KG1 (cell line): ENCODE data around the gene MAP3K14.

Experiments used
- DNase-seq: peaks from one replicate; lab custom pipeline; 2025; lab: John Stamatoyannopoulos, UW

The MAP3K14 gene

DNA sequence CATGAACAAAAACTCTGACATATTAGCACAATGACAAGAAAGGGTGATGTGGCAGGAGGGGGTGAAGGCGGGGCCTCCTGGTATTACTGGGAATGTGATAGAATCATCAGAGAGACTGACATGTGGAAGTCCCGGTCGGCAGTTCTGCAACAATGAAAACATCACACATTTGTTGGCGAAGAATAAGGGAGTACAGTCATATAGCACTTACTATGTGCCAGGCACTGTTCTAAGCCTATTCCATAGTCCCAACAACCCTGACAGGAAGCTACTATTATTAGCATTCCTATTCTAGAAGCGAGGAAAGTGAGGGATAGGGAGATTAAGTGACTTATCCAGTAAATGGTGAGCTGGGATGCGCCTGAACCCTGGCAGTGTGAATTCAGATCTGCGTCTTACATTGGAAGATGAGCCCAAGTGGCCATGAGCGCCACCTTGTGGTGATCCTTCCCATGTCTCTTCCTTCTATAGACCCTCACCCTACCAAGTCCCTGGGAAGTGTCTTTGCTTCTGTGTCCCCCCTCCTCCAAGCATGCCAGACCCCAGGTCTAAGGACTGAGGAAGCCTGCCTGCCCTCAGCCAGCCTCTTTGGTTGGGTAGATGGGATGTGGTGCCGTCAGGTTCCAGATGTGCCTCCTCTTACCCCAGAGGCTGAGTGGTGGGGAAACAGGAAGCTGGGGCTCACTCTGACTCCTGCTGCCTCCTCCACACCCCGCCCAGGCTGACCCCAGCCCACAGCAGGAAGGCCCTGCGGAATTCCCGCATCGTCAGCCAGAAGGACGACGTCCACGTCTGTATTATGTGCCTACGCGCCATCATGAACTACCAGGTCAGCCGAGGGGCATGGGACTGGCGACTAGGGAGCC lies 81.2 kb downstream of the MAP3K14 start:
- DNase-seq = peak; percentile 55

DNA sequence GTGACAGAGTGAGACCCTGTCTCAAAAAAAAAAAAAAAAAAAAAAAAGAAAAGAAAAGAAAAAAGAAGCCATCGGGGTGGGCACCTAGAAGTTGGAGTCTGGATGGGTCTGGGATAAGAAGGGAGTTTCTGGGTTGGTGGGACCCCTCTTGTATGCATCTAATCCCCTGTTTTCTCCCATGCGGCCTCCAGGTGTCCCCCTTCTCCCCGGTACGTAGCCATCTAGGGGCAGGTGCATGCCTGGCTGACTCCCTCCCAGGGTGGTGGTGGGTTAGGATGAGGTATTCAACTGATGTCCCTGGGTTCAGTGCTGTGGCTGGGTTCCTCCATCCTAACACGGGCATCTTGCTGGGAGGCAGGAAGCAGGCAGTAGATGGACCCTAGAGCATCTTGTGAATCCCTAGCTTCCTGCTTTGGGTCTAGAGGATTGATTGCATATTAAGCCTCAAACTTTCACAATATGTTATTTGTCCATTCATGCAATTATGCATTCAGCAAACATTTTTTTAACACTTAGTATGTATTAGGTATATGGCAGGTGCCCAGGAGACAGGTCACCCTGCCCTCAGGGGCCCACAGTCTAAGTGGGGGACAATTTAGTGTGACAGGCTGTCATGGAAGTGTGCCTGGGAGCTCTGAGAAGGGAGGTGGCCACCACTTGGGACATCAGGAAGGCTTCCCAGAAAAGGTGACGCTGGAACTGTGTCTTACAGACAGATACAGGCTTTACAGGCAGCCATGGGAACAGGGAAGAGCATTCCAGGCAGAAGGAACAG lies 82.0 kb downstream of the MAP3K14 start:
- no peak for DNase-seq

DNA sequence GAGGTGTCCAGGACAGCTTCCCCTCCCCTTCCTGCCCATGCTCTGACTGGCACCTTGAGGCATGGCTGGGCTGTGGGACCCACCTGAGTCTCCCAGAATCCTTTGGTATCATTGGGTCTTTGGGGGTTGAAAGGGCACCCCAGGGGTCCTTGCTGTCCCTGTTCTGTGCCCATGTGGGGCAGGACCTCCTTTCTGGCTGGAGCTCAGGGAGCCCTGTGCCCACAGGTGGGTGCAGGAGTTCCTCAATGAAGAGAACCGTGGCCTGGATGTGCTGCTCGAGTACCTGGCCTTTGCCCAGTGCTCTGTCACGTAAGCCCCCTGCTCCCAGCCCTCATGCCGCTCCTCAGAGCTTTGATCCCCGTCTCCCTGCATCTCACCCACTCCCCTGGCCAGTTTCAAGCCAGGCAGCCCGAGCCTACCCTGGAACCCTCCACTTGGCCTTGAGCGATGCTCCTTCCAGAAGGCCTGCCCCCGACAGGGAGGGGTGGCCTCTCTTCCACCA lies 83.3 kb downstream of the MAP3K14 start:
- DNase-seq = no peak

DNA sequence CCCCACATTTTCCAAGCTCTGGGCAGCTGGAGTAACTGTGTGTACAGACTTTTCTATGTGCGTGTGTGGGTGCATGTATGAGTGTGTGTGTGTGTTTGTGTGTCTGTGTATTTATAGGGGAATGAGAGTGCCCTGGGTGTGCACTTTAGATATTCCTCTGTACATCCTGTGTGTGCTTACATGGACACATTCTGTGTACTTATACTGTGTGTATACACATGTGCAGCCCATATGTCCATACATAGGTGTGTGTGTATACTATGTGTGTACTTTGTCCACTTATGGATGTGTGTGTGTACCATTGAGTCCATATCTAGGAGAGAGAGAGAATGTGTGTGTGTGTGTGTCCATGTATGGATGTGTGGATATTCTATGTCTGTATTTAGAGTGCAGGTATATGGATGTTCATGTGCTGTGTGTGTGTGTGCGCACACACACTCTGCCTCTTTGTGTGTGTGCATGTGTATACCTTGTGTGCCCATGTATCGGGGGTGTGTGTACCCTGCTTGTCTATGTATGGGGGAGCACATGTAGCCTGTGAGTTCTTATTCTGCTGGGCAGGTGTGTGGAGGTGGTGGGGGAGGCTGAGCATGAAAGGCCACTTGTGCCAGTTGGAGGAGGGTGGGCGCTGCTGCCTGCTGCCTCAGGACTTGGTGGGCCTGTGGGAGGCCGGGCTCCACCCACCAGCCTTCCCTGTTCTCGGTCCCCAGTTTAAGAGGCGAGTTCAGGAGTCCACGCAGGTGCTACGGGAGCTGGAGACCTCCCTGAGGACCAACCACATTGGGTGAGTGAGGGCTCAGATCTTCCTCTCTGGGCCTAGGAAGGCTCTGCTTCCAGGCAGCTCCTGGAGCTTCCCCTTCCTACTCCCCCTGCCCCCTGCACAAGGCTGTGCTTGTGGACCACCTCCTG lies 84.1 kb downstream of the MAP3K14 start:
- DNase-seq = no peak

DNA sequence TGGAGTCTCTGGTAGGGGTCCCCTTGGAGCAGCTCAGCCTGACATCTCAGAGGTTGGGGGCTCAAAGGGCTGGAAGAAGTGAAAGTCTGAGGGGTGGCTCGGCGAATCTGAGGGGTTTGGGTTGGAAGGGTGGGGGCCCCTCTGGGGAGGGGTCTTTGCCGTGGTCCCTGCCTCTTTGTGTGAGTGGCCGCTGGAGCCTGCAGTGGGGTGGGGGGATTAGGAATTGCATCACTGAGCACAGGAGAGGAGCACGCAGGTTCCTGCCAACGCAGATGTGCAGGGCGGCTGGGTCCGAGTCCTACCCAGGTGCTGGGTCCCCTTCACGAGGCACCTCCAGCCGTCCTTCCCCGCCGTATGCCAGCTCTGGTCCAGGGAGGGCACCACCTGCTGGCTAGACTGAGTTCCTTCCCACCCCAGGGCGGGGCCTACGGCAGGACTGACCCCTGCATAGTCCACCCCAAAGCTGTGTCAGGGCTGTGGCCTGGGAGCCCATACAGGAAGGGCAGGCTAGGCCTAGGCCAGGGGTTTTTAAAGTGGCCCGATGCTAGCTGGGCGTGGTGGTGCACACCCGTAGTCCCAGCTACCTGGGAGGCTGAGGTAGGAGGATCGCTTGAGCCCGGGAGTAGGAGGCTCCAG lies 85.2 kb downstream of the MAP3K14 start:
- DNase-seq = no peak

DNA sequence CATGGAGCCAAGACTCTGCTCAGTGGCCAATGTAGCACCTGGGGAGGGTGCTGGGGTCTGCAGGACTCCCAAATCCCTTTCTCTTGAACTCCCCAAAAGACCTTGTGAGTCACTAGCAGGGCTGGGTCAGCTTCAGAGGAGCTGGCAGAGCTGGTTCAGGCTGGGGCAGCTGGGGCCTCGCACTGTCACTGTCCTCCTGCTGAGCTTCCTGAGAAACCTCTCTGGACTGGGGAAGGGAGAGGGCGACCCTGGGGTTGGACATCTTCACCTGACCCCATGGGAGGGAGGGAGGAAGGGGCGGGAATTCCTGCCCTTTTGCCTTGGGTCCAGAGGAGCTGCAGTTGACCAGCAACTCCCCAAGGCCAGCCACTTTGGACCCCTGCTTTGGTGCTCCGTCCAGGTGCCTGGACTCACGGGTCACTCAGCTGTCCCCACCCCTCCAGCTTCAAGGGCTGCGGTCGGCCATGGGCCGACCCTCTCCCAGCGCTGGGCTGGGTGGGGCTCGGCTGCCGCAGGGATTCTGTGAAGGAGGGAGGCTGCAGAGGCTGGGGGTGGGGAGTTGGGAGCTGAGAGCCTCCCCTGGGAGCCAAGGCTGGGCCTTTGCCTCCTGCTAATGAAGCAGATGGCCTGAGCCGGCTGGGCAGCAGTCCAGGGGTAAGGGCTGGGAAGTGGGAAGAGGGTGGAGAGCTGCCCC lies 85.9 kb downstream of the MAP3K14 start:
- no peak for DNase-seq

DNA sequence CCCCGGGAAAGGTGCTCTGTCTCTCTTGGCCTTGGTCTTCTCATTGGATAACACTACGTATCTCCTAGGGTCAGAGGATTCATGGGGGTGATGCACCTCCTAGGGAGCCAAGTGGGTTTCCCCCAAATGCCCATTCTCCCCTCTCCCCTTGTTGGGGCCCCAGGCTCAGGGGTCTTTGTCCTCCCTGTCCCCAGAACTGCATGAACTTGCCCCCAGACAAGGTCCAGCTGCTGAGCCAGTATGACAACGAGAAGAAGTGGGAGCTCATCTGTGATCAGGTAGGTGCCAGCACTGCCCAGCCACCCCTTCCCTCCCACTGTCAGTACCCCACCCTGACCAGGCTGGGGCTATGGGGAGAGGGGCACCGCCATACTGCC lies 86.4 kb downstream of the MAP3K14 start:
- DNase-seq = no peak

DNA sequence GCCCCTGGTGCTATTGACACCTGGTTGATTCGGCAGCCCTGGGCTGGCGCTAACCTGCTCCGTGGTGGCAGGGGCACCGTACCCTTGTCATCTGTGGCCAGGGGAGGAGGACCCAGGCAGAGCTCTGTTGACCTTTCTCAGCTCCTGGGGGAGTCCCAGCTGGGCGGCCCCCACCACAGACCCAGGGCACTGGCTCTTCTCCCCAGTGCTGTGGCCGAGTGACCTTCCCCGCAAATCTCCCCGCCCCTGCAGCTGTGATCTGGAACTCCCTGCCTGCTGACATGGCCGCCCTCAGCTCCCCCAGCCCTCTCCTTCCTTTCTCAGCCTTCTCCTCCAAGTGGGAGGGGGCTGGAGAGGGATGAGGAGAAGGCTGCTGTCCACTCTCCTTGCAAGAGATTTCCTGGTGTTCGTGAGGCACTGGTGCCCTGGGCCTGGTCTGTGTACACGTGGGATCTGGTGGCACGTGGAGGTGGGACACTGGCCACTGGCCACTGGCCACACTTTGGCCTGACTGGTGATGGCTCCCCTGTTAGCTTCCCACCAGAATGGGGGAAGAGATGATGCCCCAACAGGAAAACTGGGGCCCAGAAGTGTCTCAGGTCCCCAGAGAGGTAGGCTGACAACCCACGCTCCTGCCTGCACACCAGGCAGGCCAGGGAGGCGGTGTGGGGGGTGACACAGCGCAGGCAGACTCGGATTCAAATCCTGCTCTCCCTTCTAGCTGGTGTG lies 87.0 kb downstream of the MAP3K14 start:
- DNase-seq = no peak

DNA sequence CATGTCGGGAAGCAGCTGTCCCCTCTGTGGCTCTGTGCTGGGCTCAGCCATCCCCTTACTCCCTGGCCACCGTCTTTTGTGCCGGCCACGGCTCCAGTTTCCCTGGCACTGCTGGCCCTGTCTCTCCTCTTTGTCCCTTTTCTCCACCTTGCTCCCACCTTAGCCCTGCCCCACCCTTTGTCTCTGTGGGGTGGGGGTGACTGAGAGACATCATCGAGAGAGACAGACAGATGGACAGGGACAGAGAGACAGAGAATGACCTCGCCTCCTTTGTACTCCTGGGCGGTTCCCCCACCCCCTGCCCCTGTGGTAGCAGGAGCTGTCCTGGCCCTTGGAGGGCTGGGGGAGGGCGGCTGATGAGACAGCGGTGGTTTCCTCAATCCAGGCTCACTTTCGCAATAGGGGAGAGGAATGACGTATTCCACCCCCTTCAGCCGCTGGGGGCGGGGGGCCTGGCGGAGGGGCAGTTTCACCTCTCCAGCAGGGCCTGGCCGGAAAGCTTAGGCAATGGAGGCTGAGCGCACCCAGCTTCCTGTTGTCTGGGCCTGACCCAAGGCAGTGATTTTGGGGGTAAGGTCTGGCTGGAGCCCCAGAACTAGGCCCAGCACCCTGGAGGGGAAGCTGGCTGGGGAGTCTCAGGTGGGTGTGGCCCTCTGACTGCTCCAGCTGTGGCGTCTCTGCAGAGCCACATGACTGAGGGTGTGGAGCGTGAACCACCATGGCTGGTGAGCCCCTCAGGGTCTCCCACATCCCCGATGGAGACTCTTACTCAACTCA lies 87.9 kb downstream of the MAP3K14 start:
- peak; percentile 79 for DNase-seq

DNA sequence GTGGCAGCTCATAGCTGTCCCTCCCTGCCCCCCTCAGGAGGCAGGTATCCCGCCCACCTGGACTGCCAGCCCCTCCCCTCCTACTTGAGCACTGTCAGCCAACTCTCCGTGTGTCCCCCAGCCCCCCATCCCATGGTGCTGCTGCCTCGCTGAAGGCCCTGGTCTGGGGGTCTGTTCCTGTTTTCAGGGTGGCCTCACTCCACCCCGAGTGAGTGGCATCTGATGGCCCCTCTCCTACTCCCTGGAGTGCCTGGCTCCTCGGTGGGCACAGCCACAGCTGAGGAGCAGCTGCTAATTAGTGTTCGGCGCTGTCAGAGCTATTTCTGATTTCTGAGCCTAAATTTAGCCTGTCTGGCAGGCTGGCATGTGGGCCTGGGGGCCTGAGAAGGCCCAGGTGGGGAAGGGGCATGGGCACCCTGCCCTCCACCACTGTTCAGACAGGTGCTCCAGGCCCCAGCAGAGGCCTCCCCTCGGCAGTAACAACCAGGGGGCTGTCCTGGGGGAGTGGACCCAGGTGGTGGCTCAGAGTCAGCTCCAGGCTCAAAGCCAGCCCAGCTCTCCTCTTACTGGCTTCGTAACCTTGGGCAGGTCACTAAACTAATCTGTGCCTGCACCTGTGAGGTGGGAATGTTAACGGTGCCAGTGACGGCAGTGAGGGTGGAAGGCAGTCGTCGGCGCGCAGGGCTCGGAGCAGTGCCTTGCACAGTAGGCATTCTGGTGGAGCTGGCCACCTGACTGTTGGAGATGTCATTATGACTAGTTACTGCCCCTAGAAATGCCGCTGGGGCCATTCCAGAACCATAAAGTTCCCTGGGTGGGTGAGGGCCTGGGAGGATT lies 88.7 kb downstream of the MAP3K14 start:
- no peak for DNase-seq

DNA sequence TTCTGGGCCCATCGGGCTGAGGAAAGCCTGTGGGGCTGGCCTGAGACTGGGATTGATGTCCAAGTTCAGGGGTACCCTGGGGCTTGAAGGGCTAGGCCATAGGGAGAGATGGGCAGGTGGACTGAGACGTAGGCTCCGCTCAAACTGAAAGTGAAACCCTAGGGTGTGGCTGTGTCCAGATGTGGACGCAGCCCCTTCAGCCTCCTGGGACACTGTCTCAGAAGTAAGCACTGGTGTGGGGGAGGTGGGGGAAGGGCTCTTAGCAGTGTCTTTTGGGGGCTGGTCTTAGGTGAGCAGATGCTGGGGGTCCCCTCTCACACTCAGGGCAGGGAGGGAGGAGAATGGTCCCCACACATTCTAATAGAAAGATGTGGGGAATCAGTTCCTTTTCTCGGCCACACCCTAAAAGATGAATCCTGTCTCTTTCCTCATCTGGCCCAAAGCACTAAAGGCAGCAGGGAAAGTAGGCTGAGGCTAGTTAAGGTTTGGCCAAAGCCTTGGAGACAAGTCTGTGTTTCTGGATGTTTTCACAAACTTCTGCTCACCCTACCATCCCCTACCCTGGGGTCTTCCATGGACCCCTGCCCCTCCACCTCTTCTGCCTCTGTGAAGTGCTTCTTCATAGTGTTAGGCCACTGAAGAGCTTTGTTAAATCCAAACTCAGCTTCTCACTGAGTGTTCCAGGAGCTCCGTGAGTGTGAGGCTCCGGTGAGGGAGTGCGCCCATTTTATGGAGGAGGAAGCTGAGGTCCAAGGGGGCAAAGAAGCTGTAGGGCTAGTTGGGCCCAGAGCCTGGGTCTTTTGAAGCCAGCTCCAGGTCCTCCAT lies 89.5 kb downstream of the MAP3K14 start:
- DNase-seq = no peak

DNA sequence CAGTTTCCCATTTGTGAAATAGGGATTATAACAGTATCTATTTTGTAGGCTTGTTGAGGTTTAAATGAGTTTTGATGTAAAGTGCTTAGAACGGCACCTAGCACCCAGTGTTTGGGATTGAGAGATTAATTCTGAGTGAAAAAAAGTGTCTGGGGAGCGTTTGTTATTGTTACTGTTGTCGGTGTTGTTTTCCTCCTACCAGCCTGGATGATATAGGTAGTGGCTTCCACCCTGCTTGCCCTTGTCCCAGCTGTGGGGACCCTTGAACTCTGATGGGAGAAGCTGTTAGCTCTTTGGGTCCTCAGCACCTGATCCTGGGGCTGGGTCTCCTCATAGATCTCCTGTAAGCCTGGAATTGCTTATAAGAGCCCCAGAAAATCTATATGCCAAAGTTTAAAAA lies 90.2 kb downstream of the MAP3K14 start:
- DNase-seq = no peak

DNA sequence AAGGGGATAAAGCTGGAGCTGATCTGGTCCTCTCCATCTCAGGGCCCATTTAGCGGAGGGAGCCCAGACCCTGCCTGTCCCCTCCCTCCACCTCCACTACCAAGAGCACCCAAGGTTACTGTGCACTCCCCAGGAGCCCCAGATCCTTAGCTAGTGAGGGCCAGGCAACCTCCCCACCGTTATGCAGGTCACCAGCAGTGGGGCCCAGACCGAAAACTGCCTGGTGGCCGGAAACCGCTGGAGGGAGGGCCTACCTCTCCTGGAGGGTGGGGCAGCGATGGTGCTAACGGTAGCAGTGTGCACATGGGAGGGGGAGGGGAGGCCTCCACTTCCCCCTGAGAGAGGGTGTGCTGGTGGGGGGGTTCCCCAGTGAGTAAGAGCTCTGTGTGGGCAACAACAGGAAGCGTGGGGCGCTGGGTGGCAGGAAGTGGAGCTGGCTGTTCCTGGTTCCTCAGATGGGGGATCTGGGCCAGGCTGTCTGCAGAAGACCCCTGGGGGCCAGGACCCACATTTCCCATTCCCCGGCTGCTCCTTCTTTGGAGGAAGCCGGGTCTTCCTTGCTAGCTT lies 90.8 kb downstream of the MAP3K14 start:
- peak; percentile 95 for DNase-seq

DNA sequence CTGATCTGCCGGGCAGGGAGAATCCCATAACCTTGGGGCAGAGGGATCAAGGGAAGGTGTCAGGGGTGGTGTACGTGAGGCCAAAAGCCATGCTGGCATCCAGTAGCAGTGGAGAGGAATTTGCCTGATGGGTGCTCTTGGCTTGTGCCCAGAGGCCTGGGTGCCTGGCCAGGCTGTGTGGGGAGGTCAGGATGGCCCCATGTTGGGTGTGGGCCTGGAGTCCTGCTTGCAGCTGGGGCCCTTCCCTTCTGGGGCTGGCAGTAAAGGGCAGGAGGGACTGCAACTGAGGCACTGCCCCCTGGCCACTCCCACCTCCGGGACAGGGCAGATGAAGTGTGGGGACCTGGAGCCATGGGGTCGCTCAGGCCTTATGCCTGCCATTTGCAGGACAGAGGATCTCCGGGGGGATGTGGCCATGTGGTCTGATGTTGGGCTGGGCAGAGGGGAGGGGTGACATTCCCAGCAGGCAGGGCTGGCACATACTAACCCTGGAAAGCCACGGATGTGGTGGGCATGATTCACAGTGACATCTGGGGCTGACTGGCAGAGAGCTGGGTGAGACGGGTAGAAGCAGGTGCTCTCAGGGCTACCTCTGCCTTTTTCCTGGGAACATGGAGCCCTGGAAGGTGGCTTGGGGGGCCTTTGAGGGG lies 91.6 kb downstream of the MAP3K14 start:
- DNase-seq = no peak

DNA sequence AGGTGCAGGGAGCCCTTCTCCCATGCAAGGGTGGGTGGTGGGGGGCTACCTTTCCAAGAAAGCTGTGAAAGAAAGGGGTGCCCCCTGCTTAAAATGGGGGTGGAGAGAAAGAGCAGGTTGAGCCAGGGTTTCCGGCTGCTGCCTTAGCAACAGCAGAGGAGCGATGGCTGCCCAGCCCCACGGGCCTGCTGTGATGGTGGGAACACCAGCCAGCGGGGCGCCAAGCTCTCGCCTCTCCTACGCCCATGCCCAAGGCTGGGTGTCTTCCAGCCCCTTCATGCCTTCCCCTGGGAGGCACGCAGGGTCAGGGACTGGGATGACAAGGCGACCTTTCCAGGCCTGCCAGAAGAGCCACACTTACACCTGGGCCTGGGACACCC lies 92.2 kb downstream of the MAP3K14 start:
- no peak for DNase-seq

DNA sequence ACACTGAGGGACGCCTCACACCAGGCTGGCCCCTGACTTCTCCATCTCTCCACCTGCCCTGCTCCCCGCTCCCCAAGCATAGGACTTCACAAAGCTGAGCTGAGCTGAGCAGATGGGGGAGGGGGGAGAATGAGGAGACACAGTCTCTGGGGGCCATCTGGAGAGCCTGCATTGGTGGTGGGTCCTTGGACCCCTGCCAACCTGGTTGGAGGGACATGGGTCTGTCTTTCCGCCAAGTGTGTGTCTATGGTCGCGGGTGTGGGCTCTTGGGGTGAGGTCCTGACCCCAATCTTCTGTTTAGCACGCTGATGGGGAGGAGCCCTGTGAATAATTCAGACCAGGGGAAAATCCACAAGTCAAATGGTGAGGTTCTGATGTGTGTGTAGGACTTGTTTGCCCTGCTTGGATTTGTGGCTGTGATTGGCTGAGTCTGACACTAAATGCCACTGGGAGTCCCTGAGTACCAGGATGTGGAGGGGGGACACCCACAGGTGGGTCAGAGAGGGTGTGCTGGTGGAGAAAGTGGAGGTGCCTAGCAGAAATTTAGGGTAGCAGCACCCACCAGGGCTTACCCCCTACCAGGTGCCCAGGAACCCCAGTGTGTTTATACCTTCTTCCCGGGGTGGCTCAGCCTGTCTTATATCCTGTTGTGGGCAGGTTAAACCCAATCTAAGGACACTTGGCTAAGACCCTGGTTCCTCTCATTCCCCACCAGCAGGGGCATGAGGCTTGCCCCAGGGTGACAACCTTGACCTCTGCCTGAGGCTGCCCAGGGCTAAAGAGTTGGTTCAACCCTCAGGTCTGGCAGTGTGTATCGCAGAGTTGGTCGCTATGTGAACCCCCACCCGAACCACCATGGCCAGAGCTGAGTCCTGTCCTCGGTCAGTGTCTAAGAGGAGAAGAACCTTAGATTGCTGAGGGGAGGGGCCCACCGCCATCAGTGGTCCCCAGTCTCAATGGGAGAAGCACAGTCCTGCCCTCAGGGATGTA lies 93.0 kb downstream of the MAP3K14 start:
- no peak for DNase-seq
